ENCODE results near the gene KCNH4.
"Not testable (repeated sequence)": the region's sequence is repeated elsewhere in the genome, so short reads cannot be mapped to it uniquely, and the experiment has no call there.

KCNH4 gene

DNA sequence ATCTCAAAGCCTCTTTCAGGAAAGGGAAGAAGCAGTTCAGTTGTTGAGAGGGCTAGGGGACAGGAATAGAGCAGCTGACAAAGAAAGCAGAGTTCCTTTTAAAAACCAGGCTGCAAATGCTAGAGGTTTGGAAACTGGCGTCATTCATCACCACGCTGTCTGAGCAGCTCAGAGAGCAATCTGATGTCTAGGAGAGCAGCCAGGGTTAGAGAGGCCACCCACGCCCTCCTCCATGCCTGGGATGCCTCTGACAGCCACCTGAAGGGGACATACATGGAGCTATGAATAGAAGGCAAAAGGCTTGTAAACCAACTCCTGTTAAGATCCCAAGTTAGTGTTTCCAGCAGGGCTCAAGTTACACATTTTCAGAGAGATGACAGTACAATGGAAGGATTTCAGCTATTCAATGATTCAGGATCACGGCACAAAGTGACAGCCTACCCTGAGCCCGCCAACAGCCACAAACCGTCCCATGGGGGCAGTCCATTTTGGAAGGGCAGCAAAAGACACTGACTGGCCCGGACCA lies 38.5 kb downstream of the KCNH4 start:
- H3K27ac ChIP-seq: peak overlapping the region; percentile 29
- peaks cover 0 to 6% of the 10 kb centered on the region in 2 experiments for H3K4me1 ChIP-seq (ENCODE audit: control insufficient read depth in 1 of 2, insufficient read depth in 1 of 2, low read depth in 1 of 2, low read length in 1 of 2)
- H3K9me3 ChIP-seq: no peaks in the 10 kb centered on the region
- peaks cover 58% of the 10 kb centered on the region for H3K36me3 ChIP-seq
- TF ChIP-seq, protein P1, sequence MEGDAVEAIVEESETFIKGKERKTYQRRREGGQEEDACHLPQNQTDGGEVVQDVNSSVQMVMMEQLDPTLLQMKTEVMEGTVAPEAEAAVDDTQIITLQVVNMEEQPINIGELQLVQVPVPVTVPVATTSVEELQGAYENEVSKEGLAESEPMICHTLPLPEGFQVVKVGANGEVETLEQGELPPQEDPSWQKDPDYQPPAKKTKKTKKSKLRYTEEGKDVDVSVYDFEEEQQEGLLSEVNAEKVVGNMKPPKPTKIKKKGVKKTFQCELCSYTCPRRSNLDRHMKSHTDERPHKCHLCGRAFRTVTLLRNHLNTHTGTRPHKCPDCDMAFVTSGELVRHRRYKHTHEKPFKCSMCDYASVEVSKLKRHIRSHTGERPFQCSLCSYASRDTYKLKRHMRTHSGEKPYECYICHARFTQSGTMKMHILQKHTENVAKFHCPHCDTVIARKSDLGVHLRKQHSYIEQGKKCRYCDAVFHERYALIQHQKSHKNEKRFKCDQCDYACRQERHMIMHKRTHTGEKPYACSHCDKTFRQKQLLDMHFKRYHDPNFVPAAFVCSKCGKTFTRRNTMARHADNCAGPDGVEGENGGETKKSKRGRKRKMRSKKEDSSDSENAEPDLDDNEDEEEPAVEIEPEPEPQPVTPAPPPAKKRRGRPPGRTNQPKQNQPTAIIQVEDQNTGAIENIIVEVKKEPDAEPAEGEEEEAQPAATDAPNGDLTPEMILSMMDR (IDR thresholded peaks at IDR 0.05): no peak
- H3K4me3 ChIP-seq (ENCODE audit: low read depth in 1 of 2, low read length in 1 of 2): no peak overlapping the region
- no peaks in the 10 kb centered on the region for H3K27me3 ChIP-seq

DNA sequence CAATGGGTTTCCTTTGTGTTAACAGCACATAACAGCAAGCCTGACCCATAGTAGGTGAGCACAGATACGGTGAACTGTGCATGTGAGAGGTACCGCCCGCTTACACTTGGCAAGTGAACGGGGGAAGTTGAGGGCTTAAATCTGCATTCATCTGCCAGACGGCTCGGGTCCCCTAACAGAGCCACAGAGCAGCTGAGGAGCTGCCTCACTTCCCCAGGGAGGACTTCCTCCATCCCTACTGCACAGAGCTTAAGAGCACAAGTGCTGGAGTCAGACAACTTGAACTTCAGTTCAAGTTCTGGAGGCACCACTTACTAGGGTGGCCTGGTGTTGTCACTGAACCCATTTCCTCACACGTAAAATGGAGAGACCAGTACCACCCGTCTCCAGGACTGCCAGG lies 39.6 kb downstream of the KCNH4 start:
- TF ChIP-seq, protein P1 (IDR thresholded peaks at IDR 0.05): no peak
- peaks cover 54% of the 10 kb centered on the region for H3K36me3 ChIP-seq

DNA sequence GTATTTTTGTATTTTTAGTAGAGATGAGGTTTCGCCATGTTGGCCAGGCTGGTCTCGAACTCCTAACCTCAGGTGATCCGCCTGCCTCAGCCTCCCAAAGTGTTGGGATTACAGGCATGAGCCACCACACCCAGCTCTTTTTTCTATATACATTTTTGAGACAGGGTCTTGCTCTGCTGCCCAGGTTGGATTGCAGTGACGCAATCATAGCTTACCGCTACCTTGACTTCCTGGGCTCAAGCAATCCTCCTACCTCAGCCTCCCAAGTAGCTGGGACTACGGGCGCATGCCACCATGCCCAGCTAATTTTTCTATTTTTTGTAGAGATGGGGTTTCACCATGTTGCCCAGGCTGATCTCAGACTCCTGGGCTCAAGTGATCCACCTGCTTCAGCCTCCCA lies 40.3 kb downstream of the KCNH4 start:
- Histone ChIP-seq H3K36me3 (peaks cover 50% of the 10 kb centered on the region), H3K4me1 (ENCODE audit: control insufficient read depth in 1 of 2, insufficient read depth in 1 of 2, low read depth in 1 of 2, low read length in 1 of 2) (peaks cover 10 to 15% of the 10 kb centered on the region in 2 experiments)
- not testable (repeated sequence) for H3K4me3 ChIP-seq (ENCODE audit: low read depth in 1 of 2, low read length in 1 of 2); H3K9me3 ChIP-seq; H3K27me3 ChIP-seq; H3K27ac ChIP-seq

More for the DNA sequence above, 39.6 kb downstream of the KCNH4 start:
- no peak overlapping the region for H3K4me3 ChIP-seq (ENCODE audit: low read depth in 1 of 2, low read length in 1 of 2)
- no peaks in the 10 kb centered on the region for H3K9me3 ChIP-seq
- no peaks in the 10 kb centered on the region for H3K27me3 ChIP-seq
- H3K4me1 ChIP-seq (ENCODE audit: control insufficient read depth in 1 of 2, insufficient read depth in 1 of 2, low read depth in 1 of 2, low read length in 1 of 2): peaks cover 3 to 8% of the 10 kb centered on the region in 2 experiments
- H3K27ac ChIP-seq: peak overlapping the region; percentile 42

DNA sequence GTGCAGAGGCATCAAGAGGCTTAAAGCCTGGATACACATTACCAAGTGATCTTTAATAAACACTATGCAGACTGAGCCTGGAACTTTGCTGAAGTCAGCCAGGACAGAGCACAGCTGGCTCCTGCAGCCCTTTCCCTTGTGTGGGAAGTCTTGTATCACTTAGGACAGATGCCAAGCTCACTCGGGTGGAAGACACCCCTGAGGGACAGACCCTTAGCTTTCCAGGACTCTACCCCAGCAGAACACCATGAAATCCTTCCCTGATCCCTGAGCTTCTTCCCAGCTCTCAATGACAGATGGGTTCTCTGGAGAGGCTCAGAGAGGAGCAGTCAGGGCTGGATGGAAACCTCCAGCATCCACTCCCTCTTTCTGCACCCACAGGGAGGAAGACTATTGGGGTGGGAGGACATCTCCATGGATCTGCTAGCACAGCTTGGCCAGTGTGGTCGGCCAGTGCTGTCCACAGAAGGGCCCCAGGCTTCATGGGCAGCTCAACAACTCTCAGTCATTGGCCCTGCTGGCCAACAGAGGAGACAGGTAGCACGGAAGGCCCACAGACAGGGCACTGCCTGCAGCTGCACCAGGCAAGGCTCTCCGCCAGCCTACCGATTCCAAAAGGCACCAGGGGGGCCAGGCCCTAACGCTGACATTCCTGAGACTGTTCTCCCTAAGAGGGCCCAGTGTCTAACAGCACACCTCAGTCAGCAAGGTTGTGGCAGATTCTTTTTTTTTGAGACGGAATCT lies 42.0 kb downstream of the KCNH4 start:
- Histone ChIP-seq H3K36me3 (peaks cover 41% of the 10 kb centered on the region), H3K4me3 (ENCODE audit: low read depth in 1 of 2, low read length in 1 of 2) (no peak overlapping the region), H3K9me3 (no peaks in the 10 kb centered on the region), H3K27ac (peak overlapping the region; percentile 38), H3K27me3 (no peaks in the 10 kb centered on the region), H3K4me1 (ENCODE audit: control insufficient read depth in 1 of 2, insufficient read depth in 1 of 2, low read depth in 1 of 2, low read length in 1 of 2) (peaks cover 23 to 24% of the 10 kb centered on the region in 2 experiments)
- TF ChIP-seq, protein P1 (IDR thresholded peaks at IDR 0.05): no peak

DNA sequence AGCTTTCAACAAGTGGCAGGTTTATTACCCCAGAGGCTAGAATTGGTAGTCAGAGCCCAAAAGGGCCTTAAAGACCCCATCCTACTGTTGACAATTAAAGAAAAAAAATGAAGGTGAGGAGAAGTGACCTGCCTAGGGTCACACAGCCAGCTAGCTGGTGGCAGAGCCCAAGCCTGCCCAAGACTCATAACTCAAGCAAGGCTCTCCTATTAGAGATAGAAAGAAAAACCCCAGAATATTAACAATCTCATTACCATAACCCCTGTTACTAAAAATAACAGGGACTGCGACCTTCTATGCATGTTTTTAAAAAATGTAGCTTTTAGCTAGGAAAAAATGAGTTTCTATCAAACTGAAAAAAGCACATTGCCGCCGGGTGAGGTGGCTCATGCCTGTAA lies 44.3 kb downstream of the KCNH4 start:
- peaks cover 20% of the 10 kb centered on the region for H3K36me3 ChIP-seq
- no peaks in the 10 kb centered on the region for H3K9me3 ChIP-seq
- H3K27ac ChIP-seq: peak overlapping the region; percentile 87
- TF ChIP-seq, protein P1 (IDR thresholded peaks at IDR 0.05): no peak
- no peaks in the 10 kb centered on the region for H3K27me3 ChIP-seq
- no peak overlapping the region for H3K4me3 ChIP-seq (ENCODE audit: low read depth in 1 of 2, low read length in 1 of 2)
- peaks cover 44 to 47% of the 10 kb centered on the region in 2 experiments for H3K4me1 ChIP-seq (ENCODE audit: control insufficient read depth in 1 of 2, insufficient read depth in 1 of 2, low read depth in 1 of 2, low read length in 1 of 2)

Measured in neutrophil (primary cell).